Activated gamma-delta T cell treated with Interleukin-2 at 50 U/mL for 16 hours (primary cell): ENCODE data around the gene NCAPD3.

Experiments used
- DNase-seq: peaks from one replicate; pipeline ENCODE4 v3.0.0-alpha.2; 2020

Gene NCAPD3

GRCh38 chr11:134253188-134253993, 29.6 kb upstream of the NCAPD3 start, which contains the start of the genes ACAD8 and THYN1:
Gene ACAD8, plus strand, starts transcription at chr11:134253568. Its CDS starts 33 bp downstream, at chr11:134253601.
Gene THYN1, minus strand, starts transcription at chr11:134253352. Its CDS starts 470 bp downstream, at chr11:134252882.
- DNase-seq, result peak; percentile 96

DNA sequence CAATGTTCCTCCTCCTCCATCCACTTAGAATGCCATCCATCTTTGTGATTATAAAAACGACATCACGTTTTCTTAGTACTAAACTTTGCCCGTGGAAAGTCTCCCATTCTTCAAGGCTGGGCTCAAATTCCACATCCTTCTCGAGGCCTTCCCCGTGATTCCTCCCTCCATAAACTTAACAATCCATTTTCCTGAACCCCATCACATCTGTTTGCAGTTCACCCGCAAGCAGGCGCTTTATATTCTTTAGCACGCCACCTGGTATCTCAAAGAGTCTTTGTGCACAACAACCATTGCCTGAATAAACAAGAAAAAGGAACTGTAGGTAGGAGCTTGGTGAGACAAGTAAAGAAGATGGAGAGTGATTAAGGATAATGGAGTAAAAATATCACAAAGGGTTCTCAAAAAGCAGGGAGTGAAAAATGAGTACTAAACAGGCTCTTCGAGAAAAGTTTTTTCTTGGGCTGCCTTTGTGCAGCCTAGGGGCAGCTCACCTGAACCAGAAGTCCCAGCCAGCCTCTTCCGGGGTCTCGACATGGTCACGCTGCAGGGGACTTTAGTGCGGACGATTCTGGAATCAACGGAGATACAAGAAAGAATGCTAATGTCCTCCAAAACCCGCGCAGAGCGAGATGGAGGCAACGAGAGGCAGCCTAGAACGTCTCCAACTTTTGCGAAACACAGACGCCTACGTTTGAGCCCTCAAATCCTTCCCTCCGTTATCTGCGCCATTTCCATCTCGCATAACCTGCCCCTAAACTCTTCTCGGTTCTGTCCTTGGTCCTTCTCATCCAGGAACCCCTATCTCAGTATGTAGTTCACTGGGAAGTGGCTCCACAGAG, 28.8 kb upstream of the NCAPD3 start:
- DNase-seq, result peak; percentile 9

GRCh38 chr11:134250675-134251074, 26.9 kb upstream of the NCAPD3 start:
- no peak for DNase-seq

DNA sequence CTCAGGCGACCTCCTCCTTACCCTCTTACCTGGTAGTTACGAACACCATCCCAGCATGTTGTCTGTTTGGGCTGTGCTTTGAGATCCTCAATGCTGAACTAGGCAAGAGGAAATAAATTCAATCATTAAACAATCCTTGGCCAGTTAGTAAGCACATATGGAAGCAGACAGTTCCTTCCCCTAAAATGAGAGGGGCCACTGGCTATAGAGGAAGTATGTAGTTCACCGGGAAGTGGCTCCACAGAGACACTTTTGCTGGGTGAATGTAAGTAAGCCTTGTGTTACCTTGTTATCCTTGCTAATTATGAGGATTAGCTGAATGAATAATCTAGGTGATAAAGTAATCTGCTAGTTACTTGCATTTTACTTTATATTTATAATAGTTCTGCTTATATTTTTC, 26.5 kb upstream of the NCAPD3 start:
- DNase-seq, result no peak

GRCh38 chr11:134248910-134249480, 25.2 kb upstream of the NCAPD3 start:
- no peak for DNase-seq

DNA sequence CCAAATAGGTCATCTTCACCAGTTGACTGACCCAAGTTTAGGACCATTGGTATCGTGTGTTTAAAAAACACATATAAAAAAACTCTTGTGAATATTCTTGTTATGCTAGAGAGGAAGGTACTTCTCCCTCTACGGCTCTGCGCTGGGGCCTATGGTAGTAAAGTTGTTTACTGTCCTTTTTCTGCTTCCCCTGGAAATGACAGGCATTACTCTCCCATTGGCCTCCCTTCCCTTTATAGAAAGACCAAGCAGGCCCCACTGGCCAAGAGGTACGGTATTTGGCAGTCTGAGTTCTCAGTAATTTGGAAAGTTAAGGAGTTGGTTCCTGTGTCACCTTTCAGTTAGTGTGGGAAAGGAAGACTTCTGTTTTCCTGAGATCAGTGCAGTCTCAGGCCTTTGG, 22.9 kb upstream of the NCAPD3 start:
- no peak for DNase-seq

DNA sequence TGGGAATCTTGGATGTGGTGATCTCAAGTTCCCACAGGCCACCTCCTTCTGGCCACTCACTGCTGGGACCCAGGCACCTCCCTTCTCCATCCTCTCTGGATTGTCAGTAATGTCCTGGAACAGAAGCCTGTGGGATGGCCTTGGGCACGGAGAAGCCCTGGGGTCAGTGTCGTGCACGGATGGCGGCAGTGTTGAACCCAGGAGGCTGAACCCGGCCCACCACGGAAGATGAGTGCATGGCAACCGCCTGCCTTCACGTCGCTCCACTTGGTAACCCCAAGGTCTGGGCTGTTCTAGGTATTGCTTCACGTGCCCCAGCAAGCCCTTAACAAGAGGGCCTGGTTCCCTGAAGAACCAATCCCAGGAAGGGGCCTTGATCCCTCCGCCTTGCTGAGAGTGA, 22.3 kb upstream of the NCAPD3 start:
- DNase-seq, result no peak

- DNase-seq, result no peak
Measured at GRCh38 chr11:134245434-134245833, 21.7 kb upstream of the NCAPD3 start.

DNA sequence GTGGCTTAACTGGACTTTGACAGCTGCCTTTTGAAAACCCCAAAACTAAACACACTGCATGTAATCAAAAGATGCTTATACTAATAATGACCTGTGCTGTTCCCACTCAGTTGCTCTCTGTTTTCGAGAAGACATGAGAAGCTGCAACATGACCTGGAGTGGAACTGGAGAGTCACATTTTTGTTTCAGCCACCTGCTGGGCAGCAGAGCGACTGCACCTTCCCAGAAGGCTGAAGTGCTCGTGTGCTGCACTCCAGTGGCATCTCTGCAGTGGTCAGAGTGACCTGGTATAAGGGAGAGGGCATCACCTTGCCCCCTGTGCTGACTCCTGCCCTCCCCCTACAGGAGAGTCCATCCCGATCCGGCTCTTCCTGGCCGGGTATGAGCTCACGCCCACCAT, 20.8 kb upstream of the NCAPD3 start:
- peak; percentile 10 for DNase-seq

- no peak for DNase-seq
Measured at GRCh38 chr11:134243913-134244312, 20.1 kb upstream of the NCAPD3 start.

- DNase-seq, result no peak
Measured at GRCh38 chr11:134242376-134242775, 18.6 kb upstream of the NCAPD3 start.

GRCh38 chr11:134240592-134240991, 16.8 kb upstream of the NCAPD3 start:
- DNase-seq, result no peak

- DNase-seq, result no peak
Measured at GRCh38 chr11:134238956-134239355, 15.2 kb upstream of the NCAPD3 start.

DNA sequence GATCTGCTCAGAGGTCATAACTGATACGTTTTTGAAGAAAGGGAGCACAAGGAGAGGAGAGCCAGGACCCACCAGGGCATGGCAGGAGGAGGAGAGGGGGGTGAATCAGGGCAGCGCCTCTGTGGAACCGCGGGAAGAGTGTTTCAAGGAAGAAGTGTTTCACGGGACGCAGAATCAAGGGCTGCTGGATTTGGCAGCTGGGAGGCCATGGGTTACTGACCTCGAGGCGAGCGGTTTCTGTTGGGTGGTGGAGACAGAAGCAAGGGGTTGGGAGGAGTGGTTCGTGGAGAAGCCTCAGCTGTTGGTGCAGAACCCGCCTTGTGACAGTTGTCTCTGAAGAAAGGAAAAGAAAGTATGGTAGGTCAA, 13.8 kb upstream of the NCAPD3 start:
- DNase-seq, result no peak

DNA sequence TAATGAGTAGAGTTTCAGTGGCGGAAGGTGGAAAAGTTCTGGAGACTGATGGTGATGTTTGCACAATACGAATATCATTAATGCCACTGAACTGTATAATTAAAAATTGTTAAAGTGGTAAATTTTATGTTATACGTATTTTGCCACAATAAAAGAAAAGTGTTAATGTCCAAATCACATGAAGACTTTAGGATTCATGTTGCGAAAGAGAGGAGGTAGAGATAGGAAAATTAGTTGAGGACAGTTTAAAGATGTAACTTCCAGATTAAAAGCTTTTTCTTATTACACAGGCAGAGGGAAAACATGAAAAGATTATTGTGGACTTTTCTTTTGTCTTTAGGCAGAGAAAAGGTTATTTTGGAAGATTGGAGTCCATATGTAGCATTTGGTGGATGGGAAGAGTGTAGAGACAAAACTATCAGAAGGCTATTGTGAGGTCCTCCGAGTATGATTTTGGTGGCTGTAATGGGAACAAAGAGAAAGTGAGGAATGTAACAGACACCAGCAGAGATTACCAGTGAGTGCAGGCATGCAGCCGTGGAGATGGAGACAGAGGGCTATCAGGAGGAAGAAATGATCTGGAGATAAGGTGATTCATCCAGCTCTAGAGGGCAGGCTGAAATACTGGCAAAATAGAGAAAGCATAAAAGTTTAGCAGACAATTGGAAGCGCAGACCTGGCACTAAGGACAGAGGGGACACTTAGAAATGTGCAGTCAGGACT, 13.2 kb upstream of the NCAPD3 start:
- no peak for DNase-seq

DNA sequence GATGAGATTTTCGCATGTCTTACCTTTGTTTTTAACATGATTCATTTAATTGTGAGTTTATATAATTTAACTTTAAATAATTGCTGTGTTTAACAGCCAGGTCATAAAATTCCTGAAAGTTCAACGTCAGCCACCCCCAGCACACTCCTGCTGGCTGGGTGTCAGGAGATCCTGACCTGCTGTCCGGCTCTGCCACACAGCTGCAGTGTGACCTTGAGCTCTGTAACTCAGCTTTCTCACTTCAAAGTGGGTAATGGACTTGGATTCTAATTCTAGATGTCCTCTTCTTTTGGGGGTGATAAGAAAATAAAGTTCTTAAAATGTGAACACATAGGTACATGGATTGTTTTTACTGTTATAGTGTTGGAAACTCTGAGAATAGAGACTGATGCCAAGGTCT, 11.6 kb upstream of the NCAPD3 start:
- DNase-seq, result no peak

GRCh38 chr11:134233729-134234179, 10.0 kb upstream of the NCAPD3 start:
- DNase-seq, result no peak

- DNase-seq, result no peak
Measured at GRCh38 chr11:134231958-134232659, 8.3 kb upstream of the NCAPD3 start.

DNA sequence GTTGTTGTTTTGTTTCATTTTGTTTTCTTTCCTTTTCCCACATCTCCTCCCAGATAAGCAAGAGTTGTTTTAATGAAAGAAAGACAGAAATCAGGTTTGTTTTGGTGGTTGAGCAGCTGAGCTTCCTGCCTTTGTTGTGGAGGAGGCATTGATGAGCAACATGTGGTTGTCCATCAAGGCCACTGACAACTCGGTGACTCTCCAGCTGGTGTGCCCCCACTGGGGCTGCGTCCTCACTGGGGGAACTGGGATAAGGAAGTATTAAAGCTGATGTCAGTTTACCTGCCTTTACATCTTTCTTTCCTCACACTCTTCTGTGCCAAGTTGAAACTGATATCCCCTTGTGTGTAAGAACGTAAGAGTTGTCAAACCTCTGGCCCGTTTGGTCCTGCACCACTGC, 6.6 kb upstream of the NCAPD3 start:
- DNase-seq, result no peak

DNA sequence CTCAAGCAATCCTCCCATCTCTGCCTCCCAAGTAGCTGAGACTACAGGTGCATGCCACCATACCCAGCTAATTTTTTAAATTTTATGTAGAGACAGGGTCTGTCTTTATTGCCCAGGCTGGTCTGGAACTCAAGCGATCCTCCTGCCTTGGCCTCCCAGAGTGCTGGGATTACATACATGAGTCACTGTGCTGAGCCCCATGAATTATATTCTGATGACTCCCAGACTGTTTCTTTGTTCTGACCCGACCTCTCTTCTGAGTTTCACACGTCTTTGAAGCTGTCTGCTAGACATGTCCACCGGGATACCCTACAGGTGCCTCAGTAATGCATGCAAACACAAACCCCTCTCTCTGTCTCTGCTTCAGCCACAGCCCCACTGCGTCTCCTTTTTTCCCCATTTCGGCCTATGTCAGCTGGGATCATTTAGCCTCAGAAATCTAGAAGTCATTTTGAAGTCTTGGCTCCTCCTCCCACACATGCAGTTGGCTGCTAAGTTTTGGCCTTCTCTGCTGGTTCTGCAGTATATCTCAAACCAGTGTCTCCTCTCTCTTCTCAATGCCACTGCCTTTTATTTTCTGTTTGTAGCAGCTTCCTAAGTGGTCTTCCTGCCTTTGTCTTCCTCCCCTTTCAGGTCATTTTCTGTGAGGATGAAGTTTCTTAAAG, 5.5 kb upstream of the NCAPD3 start:
- no peak for DNase-seq

DNA sequence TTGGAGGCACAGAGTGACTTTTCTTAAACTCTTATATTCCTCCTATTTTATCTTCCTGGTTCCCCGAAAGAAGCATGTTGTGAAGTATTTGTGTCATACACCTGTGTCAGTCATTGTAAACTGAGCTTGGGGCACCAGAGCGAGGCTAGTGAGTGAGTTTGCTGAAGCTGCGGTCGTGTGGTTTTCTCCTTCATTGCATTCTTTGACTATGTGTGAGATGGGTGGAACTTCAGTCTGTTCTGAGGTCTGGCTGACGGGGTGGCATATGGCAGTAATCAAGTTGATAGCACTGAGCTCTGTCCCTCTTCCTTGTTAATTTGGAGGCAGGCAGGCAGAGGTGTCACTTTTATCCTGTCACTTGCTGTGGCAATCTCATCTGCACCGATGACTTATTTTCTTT, 4.9 kb upstream of the NCAPD3 start:
- DNase-seq, result peak; percentile 46
